ENCODE measurements around the gene NGRN.

The NGRN gene

GRCh38 chr15:90320062-90320884 lies 54.8 kb downstream of the NGRN start:
- DNase-seq = peak; percentile 84

DNA sequence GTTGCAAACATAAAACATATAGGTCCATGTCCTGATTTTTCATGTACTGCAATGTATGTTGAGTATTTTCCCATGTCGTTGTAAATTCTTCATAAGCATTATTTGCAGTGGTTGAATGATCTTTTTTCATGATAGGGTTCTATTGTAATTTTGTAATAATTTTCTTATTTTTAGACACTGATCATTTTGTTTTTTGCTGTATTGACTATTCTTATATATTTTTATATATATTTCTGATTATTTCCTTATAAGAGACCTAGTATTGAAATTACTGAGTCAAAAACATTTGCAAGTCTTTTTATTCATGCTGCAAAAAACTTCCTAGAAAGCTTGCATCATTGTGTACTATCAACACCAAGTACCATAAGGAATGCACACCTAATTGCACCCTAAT lies 55.4 kb downstream of the NGRN start:
- no peak for DNase-seq
